Transverse colon (tissue), 4 donors: Measurements from ENCODE around the gene MFSD12. TPM values are rescaled to one million over a fixed set of nuclear protein-coding genes. Genes with fewer than 3 reads are reported as not detected.
"Not testable (repeated sequence)": the region's sequence is repeated elsewhere in the genome, so short reads cannot be mapped to it uniquely, and the experiment has no call there.

ENCODE experiments used
- DNase-seq: peaks from one replicate; pipeline ENCODE4 v3.0.0-alpha.2; 2019
- H3K27ac ChIP-seq, 4 donors: fragments of 200-600 bp; sonication (generic); 2 replicates each; pipeline ENCODE4 v1.5.1; 2016 to 2018; ENCODE audit warnings: inconsistent platforms in 4 of 4
- H3K27me3 ChIP-seq: fragments of 200-600 bp; sonication (generic); 2 replicates; pipeline ENCODE4 v1.5.1; 2017; ENCODE audit warnings: inconsistent platforms
- H3K36me3 ChIP-seq, 4 donors: fragments of 200-600 bp; sonication (generic); 2 replicates each; pipeline ENCODE4 v1.5.1; 2017 to 2019; ENCODE audit warnings: inconsistent platforms in 4 of 4
- H3K4me1 ChIP-seq, 4 donors: fragments of 200-600 bp; sonication (generic); 2 replicates each; pipeline ENCODE4 v1.5.1; 2017 to 2020; ENCODE audit warnings: inconsistent platforms in 4 of 4
- H3K4me3 ChIP-seq, 4 donors: fragments of 200-600 bp; sonication (generic); 1 replicate in 1 of 4; 2 replicates in 3 of 4; pipeline versions ENCODE4 v1.5.1 to v1.6.1; 2017 to 2019; ENCODE audit warnings: inconsistent platforms in 4 of 4
- H3K9me3 ChIP-seq, 2 donors: fragments of 200-600 bp; sonication (generic); 2 replicates each; pipeline ENCODE4 v1.5.1; 2017 to 2019; ENCODE audit warnings: inconsistent platforms in 2 of 2
- CTCF ChIP-seq, 5 experiments: fragments of 200-600 bp in 3 of 5; fragments of 450-650 bp in 2 of 5; sonication (generic) in 3 of 5; IDR thresholded peaks; 1 replicate in 2 of 5; 2 replicates in 3 of 5; pipeline ENCODE4 v1.5.1; 2016 to 2017; ENCODE audit warnings: antibody characterized with exemption in 5 of 5, inconsistent platforms in 3 of 5, mild to moderate bottlenecking in 2 of 5, moderate library complexity in 1 of 5
- EP300 ChIP-seq: sonication (generic); formaldehyde crosslinking; IDR thresholded peaks from one replicate; pipeline ENCODE4 v1.6.1; 2017; ENCODE audit warnings: antibody characterized with exemption, low read depth
- POLR2A ChIP-seq: fragments of 450-650 bp; IDR thresholded peaks from one replicate; pipeline ENCODE4 v1.6.1; 2016; ENCODE audit warnings: antibody characterized with exemption, mild to moderate bottlenecking, moderate library complexity
- POLR2AphosphoS5 ChIP-seq, 3 donors: sonication (generic); formaldehyde crosslinking; IDR thresholded peaks; one replicate each; pipeline ENCODE4 v1.6.1; 2016; ENCODE audit warnings: antibody characterized with exemption in 3 of 3
- WGBS, 2 donors: methylation state at CpG; one replicate each; pipeline ENCODE4 v1.1.5; 2018; ENCODE audit warnings: low coverage in 1 of 2; 5-methylcytosine and 5-hydroxymethylcytosine counted together
- in situ Hi-C, 4 donors: fragments of 200-750 bp; cut with MboI; loops; one replicate each; pipeline versions ENCODE4 v1.15.0 to v1.15.1; 2017; ENCODE audit warnings: low sequenced_read_pairs in 3 of 4, low pct_ligation_motif_present in 1 of 4, low pct_unique_long_range_greater_than_20kb in 1 of 4
- intact Hi-C: fragments of 100-400 bp; cut with DNase I; formaldehyde crosslinking; loops from one replicate; pipeline ENCODE4 v1.15.1; 2023; ENCODE audit warnings: low total_unique reads
- total RNA-seq, 4 donors: library from RNA; depleted of rRNA; stranded (reverse); fragments of >200 nt; gene quantifications; one replicate each; pipeline ENCODE4 v1.1.0, GENCODE V29; 2016

MFSD12 gene
- total RNA-seq, 4 donors from 2014 or later, result 35.2 to 214 (median 49.2) TPM

GRCh38 chr19:3533033-3533432, 24.4 kb downstream of the MFSD12 start:
- Histone ChIP-seq H3K36me3 (peaks cover 0 to 37% (median 14%) of the 10 kb centered on the region in 4 donors), H3K4me3 (no peak overlapping the region), H3K9me3 (no peaks in the 10 kb centered on the region), H3K27me3 (no peaks in the 10 kb centered on the region), H3K4me1 (no peaks in the 10 kb centered on the region), H3K27ac (no peak overlapping the region)
- intact Hi-C loops, result no loop called here
- in situ Hi-C loops, result no loop called here
- 93% methylated on average over 17 of the region's 17 CpGs; no CpG with 5 or more reads in 1 of the 2 donors for WGBS, 2 donors
- TF ChIP-seq POLR2A (no peak), CTCF (IDR thresholded peaks at IDR 0.05) (no peak), POLR2AphosphoS5 (IDR thresholded peaks at IDR 0.05) (no peak), EP300 (no peak)
- DNase-seq, result no peak

- Histone ChIP-seq H3K9me3 (no peaks in the 10 kb centered on the region), H3K27me3 (no peaks in the 10 kb centered on the region), H3K36me3 (peaks cover 0 to 43% (median 15%) of the 10 kb centered on the region in 4 donors), H3K4me3 (no peak overlapping the region), H3K27ac (no peak overlapping the region), H3K4me1 (no peaks in the 10 kb centered on the region)
- TF ChIP-seq POLR2A, result no peak
- no peak for TF ChIP-seq POLR2AphosphoS5 (IDR thresholded peaks at IDR 0.05)
- TF ChIP-seq CTCF (IDR thresholded peaks at IDR 0.05), result no peak
- no peak for TF ChIP-seq EP300
- in situ Hi-C loops (no loop called here), intact Hi-C loops (no loop called here)
- 96% methylated on average over 29 of the region's 33 CpGs; no CpG with 5 or more reads in 1 of the 2 donors for whole genome bisulfite sequencing, 2 donors
- no peak for DNase-seq
Observed at GRCh38 chr19:3532154-3532786, 25.1 kb downstream of the MFSD12 start.

GRCh38 chr19:3531716-3532115, 25.7 kb downstream of the MFSD12 start:
- 96% methylated on average over 29 of the region's 29 CpGs; no CpG with 5 or more reads in 1 of the 2 donors for WGBS, 2 donors
- Histone ChIP-seq H3K27me3 (no peaks in the 10 kb centered on the region), H3K36me3 (peaks cover 0 to 49% (median 17%) of the 10 kb centered on the region in 4 donors), H3K9me3 (no peaks in the 10 kb centered on the region), H3K27ac (no peak overlapping the region), H3K4me3 (no peak overlapping the region), H3K4me1 (no peaks in the 10 kb centered on the region)
- no peak for DNase-seq
- in situ Hi-C loops (no loop called here), intact Hi-C loops (no loop called here)
- TF ChIP-seq POLR2AphosphoS5 (IDR thresholded peaks at IDR 0.05) (no peak), EP300 (no peak), CTCF (IDR thresholded peaks at IDR 0.05) (no peak), POLR2A (no peak)

- no peaks in the 10 kb centered on the region for H3K27me3 ChIP-seq
- TF ChIP-seq POLR2AphosphoS5 (IDR thresholded peaks at IDR 0.05), result no peak
- TF ChIP-seq EP300, result no peak
- no peak for TF ChIP-seq POLR2A
- no peak for TF ChIP-seq CTCF (IDR thresholded peaks at IDR 0.05)
- peaks cover 0 to 54% (median 22%) of the 10 kb centered on the region in 4 donors for H3K36me3 ChIP-seq
- no peak overlapping the region for H3K4me3 ChIP-seq
- no peak for DNase-seq
- WGBS, 2 donors, result 90 to 100% methylated on average over 10 to 12 of the region's 12 CpGs
- no peaks in the 10 kb centered on the region for H3K4me1 ChIP-seq
- intact Hi-C loops (no loop called here), in situ Hi-C loops (no loop called here)
- no peak overlapping the region for H3K27ac ChIP-seq
- H3K9me3 ChIP-seq, result no peaks in the 10 kb centered on the region
Observed at GRCh38 chr19:3530389-3530788, 27.0 kb downstream of the MFSD12 start.

GRCh38 chr19:3529299-3529698, 28.1 kb downstream of the MFSD12 start:
- intact Hi-C loops, H3K9me3 ChIP-seq, in situ Hi-C loops, H3K27ac ChIP-seq, H3K4me1 ChIP-seq, H3K4me3 ChIP-seq, DNase-seq, H3K27me3 ChIP-seq: not testable (repeated sequence)
- WGBS, 2 donors, result 90 to 91% methylated on average over 7 of the region's 7 CpGs
- peaks cover 0 to 47% (median 23%) of the 10 kb centered on the region in 4 donors for H3K36me3 ChIP-seq
